ENCODE measurements around the gene SLC27A2.

- TF ChIP-seq, protein P1, sequence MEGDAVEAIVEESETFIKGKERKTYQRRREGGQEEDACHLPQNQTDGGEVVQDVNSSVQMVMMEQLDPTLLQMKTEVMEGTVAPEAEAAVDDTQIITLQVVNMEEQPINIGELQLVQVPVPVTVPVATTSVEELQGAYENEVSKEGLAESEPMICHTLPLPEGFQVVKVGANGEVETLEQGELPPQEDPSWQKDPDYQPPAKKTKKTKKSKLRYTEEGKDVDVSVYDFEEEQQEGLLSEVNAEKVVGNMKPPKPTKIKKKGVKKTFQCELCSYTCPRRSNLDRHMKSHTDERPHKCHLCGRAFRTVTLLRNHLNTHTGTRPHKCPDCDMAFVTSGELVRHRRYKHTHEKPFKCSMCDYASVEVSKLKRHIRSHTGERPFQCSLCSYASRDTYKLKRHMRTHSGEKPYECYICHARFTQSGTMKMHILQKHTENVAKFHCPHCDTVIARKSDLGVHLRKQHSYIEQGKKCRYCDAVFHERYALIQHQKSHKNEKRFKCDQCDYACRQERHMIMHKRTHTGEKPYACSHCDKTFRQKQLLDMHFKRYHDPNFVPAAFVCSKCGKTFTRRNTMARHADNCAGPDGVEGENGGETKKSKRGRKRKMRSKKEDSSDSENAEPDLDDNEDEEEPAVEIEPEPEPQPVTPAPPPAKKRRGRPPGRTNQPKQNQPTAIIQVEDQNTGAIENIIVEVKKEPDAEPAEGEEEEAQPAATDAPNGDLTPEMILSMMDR (conservative IDR thresholded peaks at IDR 0.05; ENCODE audit: low read depth, low read length) = no peak
- no peak for TF ChIP-seq EZH2 (IDR thresholded peaks at IDR 0.05; ENCODE audit: low read length, unreplicated experiment)
Observed at GRCh38 chr15:50192164-50192563, 10.2 kb downstream of the SLC27A2 start.

Data from PC-3 (cell line).